Smooth muscle cell (in vitro differentiated cells): Measurements from ENCODE around the gene COL6A1. TPM values are rescaled to one million over a fixed set of nuclear protein-coding genes. Genes with fewer than 3 reads are reported as not detected.
A peak's percentile ranks its signal among the peaks of the same experiment; 100 is the strongest.
"Not testable (repeated sequence)": the region's sequence is repeated elsewhere in the genome, so short reads cannot be mapped to it uniquely, and the experiment has no call there.

Experiments used
- DNase-seq: peaks from one replicate; lab custom pipeline; 2025; ENCODE audit not compliant: unreplicated experiment; lab: John Stamatoyannopoulos, UW
- H2AFZ ChIP-seq: fragments of 200-600 bp; sonication (generic); 2 replicates; pipeline ENCODE4 v1.6.0; 2016; ENCODE audit warnings: antibody characterized with exemption, low read depth, mild to moderate bottlenecking
- H3F3A ChIP-seq: fragments of 200-600 bp; sonication (generic); 2 replicates; pipeline ENCODE4 v1.6.0; 2017; ENCODE audit warnings: antibody characterized with exemption, low read depth
- H3K27ac ChIP-seq: fragments of 200-600 bp; sonication (generic); 2 replicates; pipeline ENCODE4 v1.5.1; 2016; ENCODE audit warnings: low read depth, mild to moderate bottlenecking
- H3K27me3 ChIP-seq: fragments of 200-600 bp; sonication (generic); 2 replicates; pipeline ENCODE4 v1.6.1; 2016; ENCODE audit warnings: low read depth, mild to moderate bottlenecking
- H3K36me3 ChIP-seq: fragments of 200-600 bp; sonication (generic); 2 replicates; pipeline ENCODE4 v1.5.1; 2016; ENCODE audit warnings: low read depth
- H3K4me1 ChIP-seq: fragments of 200-600 bp; sonication (generic); 2 replicates; pipeline ENCODE4 v1.5.1; 2016; ENCODE audit warnings: low read depth
- H3K4me2 ChIP-seq: fragments of 200-600 bp; sonication (generic); 2 replicates; pipeline ENCODE4 v1.6.0; 2016; ENCODE audit warnings: mild to moderate bottlenecking
- H3K4me3 ChIP-seq: fragments of 200-600 bp; sonication (generic); 2 replicates; pipeline ENCODE4 v1.5.1; 2016; ENCODE audit warnings: mild to moderate bottlenecking
- H3K79me2 ChIP-seq: fragments of 200-600 bp; sonication (generic); 2 replicates; pipeline ENCODE4 v1.6.0; 2016; ENCODE audit warnings: low read depth, mild to moderate bottlenecking
- H3K9ac ChIP-seq: fragments of 200-600 bp; sonication (generic); 2 replicates; pipeline ENCODE4 v1.6.0; 2016; ENCODE audit warnings: low read depth
- H3K9me3 ChIP-seq: fragments of 200-600 bp; sonication (generic); replicated peaks from 2 replicates; pipeline ENCODE4 v1.5.1; 2016; ENCODE audit warnings: low read depth
- H4K20me1 ChIP-seq: fragments of 200-600 bp; sonication (generic); 2 replicates; pipeline ENCODE4 v1.6.0; 2016; ENCODE audit warnings: low read depth
- WGBS: methylation state at CpG from one replicate; pipeline ENCODE4 v1.1.7; 2016; ENCODE audit warnings: low lambda C conversion rate; 5-methylcytosine and 5-hydroxymethylcytosine counted together
- polyA plus RNA-seq: library from polyadenylated mRNA; unstranded; fragments of >200 nt; fragmentation: Nextera tagmentation; extraction: Ambion mirVana; gene quantifications from 2 replicates; pipeline ENCODE4 v1.2.1, GENCODE V29; 2016
- total RNA-seq: library from RNA; depleted of rRNA; stranded (reverse); fragments of >200 nt; gene quantifications from 2 replicates; pipeline ENCODE4 v1.2.3, GENCODE V29; 2014
- TF ChIP-seq, protein P1 (sequence below): fragments of 200-600 bp; sonication (generic); IDR thresholded peaks from 2 replicates; pipeline ENCODE4 v1.5.1; 2017; ENCODE audit warnings: borderline replicate concordance, mild to moderate bottlenecking, antibody characterized with exemption; ENCODE audit not compliant: insufficient read depth, poor library complexity, severe bottlenecking

Gene COL6A1
- total and polyA plus RNA-seq, 2 experiments from 2014 or later, result 1,292 to 2,827 TPM

DNA sequence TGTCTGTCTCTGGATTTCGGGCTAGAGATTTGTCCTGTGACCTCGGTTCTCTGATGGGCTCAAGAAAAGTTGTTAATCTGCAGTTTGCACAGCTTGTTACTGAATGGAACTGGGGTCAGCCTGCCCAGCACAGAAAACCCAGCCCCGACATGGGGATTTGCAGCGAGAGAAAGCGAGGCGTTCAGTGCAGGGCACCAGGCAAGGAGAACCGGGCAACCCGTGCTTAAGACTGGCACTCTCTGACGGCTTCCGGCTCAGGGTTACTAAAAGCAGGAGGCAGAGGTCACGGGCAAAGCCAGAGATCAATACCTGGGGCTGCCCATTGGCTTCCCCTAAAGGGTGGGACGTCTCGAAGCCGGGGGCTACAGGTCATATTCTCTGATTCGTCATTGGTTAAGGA is 29.9 kb upstream of the COL6A1 start:
- no peaks in the 10 kb centered on the region for H3K79me2 ChIP-seq
- no peaks in the 10 kb centered on the region for H3K27me3 ChIP-seq
- H3K27ac ChIP-seq, result no peak overlapping the region
- TF ChIP-seq, protein P1, sequence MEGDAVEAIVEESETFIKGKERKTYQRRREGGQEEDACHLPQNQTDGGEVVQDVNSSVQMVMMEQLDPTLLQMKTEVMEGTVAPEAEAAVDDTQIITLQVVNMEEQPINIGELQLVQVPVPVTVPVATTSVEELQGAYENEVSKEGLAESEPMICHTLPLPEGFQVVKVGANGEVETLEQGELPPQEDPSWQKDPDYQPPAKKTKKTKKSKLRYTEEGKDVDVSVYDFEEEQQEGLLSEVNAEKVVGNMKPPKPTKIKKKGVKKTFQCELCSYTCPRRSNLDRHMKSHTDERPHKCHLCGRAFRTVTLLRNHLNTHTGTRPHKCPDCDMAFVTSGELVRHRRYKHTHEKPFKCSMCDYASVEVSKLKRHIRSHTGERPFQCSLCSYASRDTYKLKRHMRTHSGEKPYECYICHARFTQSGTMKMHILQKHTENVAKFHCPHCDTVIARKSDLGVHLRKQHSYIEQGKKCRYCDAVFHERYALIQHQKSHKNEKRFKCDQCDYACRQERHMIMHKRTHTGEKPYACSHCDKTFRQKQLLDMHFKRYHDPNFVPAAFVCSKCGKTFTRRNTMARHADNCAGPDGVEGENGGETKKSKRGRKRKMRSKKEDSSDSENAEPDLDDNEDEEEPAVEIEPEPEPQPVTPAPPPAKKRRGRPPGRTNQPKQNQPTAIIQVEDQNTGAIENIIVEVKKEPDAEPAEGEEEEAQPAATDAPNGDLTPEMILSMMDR, result no peak
- WGBS, result 90% methylated on average over 15 of the region's 15 CpGs
- no peak overlapping the region for H3K4me3 ChIP-seq
- no peak for DNase-seq
- no peak overlapping the region for H3K9ac ChIP-seq
- H4K20me1 ChIP-seq, result no peaks in the 10 kb centered on the region
- H2AFZ ChIP-seq, result no peak overlapping the region
- H3K4me1 ChIP-seq, result peaks cover 18% of the 10 kb centered on the region
- peaks cover 21% of the 10 kb centered on the region for H3F3A ChIP-seq
- no peaks in the 10 kb centered on the region for H3K36me3 ChIP-seq
- H3K4me2 ChIP-seq, result no peak overlapping the region
- no peaks in the 10 kb centered on the region for H3K9me3 ChIP-seq

DNA sequence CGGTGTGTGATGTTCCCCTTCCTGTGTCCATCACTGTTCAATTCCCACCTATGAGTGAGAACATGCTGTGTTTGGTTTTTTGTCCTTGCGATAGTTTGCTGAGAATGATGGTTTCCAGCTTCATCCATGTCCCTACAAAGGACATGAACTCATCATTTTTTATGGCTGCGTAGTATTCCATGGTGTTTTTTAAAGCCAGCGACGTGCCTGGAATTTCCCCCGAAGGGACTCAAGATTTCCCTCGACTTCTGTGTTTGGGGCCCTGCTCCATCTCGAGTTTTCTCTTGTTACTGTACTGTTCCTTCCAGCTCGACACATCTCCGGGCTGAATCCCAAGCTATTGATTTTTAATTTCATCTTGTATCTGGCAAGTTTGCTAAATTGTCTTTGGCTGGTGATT is 29.0 kb upstream of the COL6A1 start:
- Histone ChIP-seq H3F3A (peaks cover 21% of the 10 kb centered on the region), H3K27ac (peak overlapping the region; percentile 83), H3K4me1 (peaks cover 18% of the 10 kb centered on the region), H3K4me2 (peak overlapping the region; percentile 50)
- WGBS, result 92% methylated on average over 9 of the region's 10 CpGs
- not testable (repeated sequence) for H3K79me2 ChIP-seq, H3K36me3 ChIP-seq, H3K9ac ChIP-seq, H3K4me3 ChIP-seq, DNase-seq, H4K20me1 ChIP-seq, H3K27me3 ChIP-seq, H3K9me3 ChIP-seq, H2AFZ ChIP-seq

DNA sequence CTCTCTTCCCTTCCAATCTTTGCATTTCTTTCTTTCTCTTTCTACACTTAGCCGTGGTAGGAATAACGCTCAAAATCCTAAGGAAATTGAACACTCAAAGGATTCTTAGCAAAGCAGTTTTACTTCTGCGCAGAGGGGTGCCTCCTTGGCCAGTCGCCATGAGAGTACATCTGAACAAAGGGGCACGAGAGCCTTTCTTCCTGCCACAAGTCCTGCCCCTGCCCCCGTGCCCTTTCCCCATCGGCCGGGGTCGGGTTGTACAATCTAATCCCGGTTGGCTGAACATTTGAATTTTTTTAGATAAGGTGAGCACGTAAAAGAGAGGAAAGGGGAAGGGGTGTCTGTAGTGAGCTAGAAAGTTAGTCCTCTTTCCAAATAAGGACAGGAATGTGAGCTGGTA is 28.6 kb upstream of the COL6A1 start:
- Histone ChIP-seq H3K4me1 (peaks cover 18% of the 10 kb centered on the region), H2AFZ (peak overlapping the region; percentile 32), H3K4me2 (peak overlapping the region; percentile 50), H3K4me3 (no peak overlapping the region), H3K9me3 (no peaks in the 10 kb centered on the region), H3K36me3 (no peaks in the 10 kb centered on the region), H3K9ac (no peak overlapping the region), H3K79me2 (no peaks in the 10 kb centered on the region), H4K20me1 (no peaks in the 10 kb centered on the region), H3K27ac (peak overlapping the region; percentile 83), H3F3A (peaks cover 21% of the 10 kb centered on the region), H3K27me3 (no peaks in the 10 kb centered on the region)
- WGBS, result 58% methylated on average over 11 of the region's 11 CpGs
- no peak for DNase-seq
- TF ChIP-seq, protein P1, result no peak

DNA sequence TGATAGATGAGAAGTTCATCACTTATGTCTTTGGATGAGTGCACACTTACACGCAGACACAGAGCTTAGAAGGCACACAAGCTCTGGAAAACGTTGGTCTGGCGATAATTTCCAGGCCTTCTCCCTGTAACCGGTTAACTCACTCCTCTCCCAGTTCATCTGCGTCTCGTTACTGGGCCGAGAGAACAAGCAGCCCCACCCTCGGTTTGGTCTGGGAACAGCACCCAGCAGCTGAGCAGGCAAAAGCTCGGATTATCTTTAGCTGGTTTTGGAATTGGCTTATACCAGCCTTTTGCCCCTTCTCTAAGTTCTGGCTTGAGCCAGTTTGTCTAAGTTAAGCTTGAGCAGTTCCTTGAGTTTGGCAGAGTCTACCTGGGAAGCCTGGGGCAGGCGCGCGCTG is 27.3 kb upstream of the COL6A1 start:
- Histone ChIP-seq H3F3A (peaks cover 21% of the 10 kb centered on the region), H2AFZ (peak overlapping the region; percentile 78), H3K9ac (no peak overlapping the region), H3K9me3 (no peaks in the 10 kb centered on the region), H3K4me3 (no peak overlapping the region), H4K20me1 (no peaks in the 10 kb centered on the region), H3K36me3 (no peaks in the 10 kb centered on the region), H3K4me2 (peak overlapping the region; percentile 50), H3K27me3 (no peaks in the 10 kb centered on the region), H3K4me1 (peaks cover 18% of the 10 kb centered on the region), H3K79me2 (no peaks in the 10 kb centered on the region), H3K27ac (peak overlapping the region; percentile 83)
- DNase-seq, result no peak
- TF ChIP-seq, protein P1, result peak; percentile 13
- 27% methylated on average over 12 of the region's 12 CpGs for WGBS
